Fibroblast of pulmonary artery (primary cell): ENCODE data around the gene DDX27.

Source experiments
- DNase-seq: peaks from one replicate; pipeline ENCODE4 v3.0.0-alpha.2; 2010; ENCODE audit warnings: low read depth
- H3K4me3 ChIP-seq: replicated peaks from 2 replicates; pipeline ENCODE4 v1.5.1; 2011; ENCODE audit warnings: low read depth, mild to moderate bottlenecking, control low read depth, low read length, moderate library complexity
- TF ChIP-seq, protein P1 (sequence below): IDR thresholded peaks from 2 replicates; pipeline ENCODE4 v1.5.1; 2011; ENCODE audit warnings: mild to moderate bottlenecking, control low read depth, low read length, inconsistent platforms; ENCODE audit errors: missing control alignments

DDX27 gene

DNA sequence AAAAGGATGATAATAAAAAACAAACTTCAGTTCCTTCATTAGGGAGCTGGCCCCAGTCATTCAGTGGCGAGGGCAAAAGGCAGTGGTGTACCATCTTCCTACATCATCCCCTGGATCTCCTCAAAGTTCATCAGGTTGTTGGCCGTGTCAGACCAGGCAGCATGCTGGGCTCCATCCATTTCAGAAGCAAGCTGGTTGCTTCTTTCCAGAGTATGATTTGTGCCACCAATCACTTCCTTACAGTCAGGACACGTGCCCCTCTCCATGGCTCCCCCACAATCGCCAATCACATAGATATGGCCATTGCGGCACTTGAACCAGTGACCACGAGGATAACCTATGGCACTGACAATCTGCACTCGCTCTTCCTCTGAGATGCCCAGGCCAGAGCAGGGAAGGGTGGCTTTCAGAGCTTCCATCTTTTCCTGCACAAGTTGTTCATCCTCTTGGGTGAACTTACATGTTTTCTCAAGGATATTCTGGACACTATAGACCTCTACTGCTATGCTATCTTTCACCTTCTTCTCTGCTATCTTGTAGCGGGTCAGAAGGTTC lies 28.0 kb downstream of the DDX27 start:
- TF ChIP-seq, protein P1, sequence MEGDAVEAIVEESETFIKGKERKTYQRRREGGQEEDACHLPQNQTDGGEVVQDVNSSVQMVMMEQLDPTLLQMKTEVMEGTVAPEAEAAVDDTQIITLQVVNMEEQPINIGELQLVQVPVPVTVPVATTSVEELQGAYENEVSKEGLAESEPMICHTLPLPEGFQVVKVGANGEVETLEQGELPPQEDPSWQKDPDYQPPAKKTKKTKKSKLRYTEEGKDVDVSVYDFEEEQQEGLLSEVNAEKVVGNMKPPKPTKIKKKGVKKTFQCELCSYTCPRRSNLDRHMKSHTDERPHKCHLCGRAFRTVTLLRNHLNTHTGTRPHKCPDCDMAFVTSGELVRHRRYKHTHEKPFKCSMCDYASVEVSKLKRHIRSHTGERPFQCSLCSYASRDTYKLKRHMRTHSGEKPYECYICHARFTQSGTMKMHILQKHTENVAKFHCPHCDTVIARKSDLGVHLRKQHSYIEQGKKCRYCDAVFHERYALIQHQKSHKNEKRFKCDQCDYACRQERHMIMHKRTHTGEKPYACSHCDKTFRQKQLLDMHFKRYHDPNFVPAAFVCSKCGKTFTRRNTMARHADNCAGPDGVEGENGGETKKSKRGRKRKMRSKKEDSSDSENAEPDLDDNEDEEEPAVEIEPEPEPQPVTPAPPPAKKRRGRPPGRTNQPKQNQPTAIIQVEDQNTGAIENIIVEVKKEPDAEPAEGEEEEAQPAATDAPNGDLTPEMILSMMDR, result no peak
- no peak overlapping the region for H3K4me3 ChIP-seq
- no peak for DNase-seq

DNA sequence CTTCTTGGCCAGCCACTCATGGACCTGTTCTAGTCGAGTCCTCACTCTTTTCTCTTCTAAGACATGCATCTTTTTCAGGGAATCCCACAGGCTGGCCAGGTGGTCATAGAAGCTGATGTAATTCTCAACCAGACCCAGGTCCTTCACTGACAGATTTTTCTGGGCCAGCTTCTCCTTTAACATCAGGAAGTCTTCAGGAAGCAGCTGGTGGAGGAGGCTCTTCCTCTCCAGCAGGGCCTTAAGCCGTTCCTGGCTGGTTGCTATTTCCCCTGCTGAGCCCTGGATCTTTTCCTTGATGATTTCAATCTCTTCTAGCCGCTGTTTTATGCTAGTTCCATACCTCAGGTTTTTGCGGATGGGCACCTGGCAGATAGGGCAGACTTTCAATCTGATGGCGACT lies 28.6 kb downstream of the DDX27 start:
- TF ChIP-seq, protein P1, result no peak
- no peak overlapping the region for H3K4me3 ChIP-seq
- peak; percentile 33 for DNase-seq

DNA sequence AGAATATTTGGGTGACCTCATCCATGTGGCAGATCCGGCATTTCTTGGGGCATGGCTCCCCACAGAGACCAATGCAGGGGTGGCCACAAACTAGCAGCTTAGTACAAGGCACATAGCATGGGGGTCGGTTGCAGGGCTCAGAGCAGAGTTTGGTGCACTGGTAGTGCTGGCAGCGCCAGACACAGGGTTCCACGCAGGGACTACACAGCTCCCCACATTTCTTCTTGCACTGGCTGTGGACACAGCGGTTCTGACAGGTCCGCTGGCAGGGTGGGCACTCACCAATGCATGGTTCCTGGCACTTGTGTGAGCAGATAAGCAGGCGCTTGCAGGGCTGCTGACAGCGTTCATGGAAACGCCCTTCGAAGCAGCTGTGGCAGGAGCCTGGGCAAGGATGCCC lies 29.1 kb downstream of the DDX27 start:
- no peak overlapping the region for H3K4me3 ChIP-seq
- TF ChIP-seq, protein P1, result no peak
- no peak for DNase-seq

DNA sequence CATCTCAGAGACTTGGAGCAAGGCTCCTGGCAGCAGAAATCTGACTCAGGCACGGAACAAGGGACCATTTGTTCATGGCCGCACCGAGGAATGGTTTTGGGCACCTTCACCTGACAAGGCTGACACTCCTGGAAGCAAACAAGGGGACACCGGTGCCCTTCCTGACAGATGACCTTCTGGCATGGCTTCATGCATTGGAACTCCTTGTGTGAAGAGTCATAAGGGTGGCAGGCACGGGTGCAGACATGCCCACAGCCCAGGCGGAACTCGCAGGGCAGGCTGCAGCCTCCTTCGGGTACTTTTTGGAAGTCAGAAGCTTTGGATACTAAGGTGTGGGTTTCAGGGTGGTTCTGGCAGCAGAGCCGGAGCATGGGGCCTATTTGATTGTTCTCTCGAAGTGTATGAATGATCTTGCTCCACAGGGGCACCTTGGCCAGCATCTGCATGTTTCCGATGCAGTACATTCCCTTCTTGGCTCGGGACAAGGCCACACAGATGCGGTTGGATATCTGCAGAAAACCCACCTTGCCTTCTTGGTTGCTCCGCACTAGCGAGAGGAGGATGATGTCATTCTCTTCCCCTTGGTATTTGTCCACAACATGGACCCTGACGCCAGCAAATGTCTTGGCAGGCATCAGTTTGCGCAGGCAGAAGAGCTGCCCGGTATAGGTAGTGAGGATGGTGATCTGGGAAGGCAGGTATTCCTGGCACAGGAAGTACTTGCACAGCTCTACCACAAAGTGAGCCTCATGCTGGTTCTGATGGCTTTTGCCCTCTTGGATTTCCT lies 29.9 kb downstream of the DDX27 start:
- DNase-seq, result no peak
- TF ChIP-seq, protein P1, result no peak
- no peak overlapping the region for H3K4me3 ChIP-seq

DNA sequence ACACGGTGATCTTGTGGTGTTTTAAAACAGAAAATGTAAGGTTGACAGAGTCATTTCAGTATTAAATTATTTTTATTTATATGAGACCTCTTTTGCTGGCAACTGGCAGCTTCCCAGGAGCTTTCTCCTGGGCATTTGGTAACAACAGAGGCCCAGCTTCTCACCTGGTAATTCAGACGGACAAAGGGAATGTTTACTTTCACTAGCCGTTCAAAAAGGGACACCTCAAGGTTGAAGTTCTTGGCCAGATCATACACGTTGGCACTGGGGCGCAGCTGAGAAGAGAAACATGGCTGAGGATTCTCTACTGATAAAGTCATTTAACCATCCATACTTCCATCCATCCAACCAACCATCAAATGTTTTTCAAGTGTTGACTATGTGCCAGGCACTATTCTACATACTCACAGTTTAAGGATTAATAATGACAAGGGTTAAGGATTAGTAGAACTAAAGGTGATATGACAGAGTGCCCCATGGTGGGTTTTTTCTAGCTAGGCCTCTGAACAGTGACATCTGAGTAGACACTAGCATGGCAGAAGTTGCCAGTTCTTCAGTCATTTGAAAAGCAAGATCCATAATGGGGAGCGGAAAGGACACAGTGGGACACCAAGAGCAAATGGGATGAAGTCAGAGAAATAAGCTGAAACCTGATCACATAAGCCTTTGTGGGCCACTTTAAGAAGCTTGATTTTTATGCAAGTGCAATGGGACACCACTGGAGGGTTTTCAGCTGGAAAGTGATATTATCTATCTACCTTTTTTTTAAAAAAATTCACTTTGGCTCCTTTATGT lies 33.5 kb downstream of the DDX27 start:
- H3K4me3 ChIP-seq, result no peak overlapping the region
- no peak for DNase-seq
- TF ChIP-seq, protein P1, result no peak

DNA sequence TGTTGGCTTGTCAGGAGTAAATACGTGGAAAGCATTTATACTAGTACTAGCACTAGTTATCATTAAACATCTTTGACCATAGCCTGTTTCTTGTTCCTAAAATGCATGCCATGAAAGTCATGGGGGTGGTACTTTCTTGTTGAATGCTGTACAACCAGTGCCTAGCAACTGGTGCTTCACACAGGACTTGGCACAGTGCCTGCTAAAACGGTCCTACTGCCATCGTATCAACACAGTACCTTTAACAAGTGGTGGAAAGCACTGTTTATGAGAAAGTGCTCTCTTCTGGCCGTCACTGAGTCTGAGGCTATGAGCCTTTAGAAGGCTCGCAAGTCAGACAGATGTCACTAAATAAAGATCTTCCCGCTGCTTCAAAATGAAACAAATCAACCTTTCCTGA lies 37.0 kb downstream of the DDX27 start:
- no peak for DNase-seq
- TF ChIP-seq, protein P1, result no peak
- H3K4me3 ChIP-seq, result no peak overlapping the region
